HepG2 (cell line): ENCODE data around the gene CPT1B. TPM values are rescaled to one million over a fixed set of nuclear protein-coding genes. Genes with fewer than 3 reads are reported as not detected.
"Not testable (repeated sequence)": the region's sequence is repeated elsewhere in the genome, so short reads cannot be mapped to it uniquely, and the experiment has no call there.

Experiments
- ATAC-seq: fragments of 200-7000 bp; cut with Tn5 transposase; 3 replicates; pipeline ENCODE4 v1.9.1; 2020; ENCODE audit warnings: mild to moderate bottlenecking, moderate library complexity
- BruUV-seq: library from RNA; stranded (reverse); fragments of 400-500 nt; replicated peaks from 2 replicates; lab custom pipeline; 2021; lab: Mats Ljungman, UMichigan
- CTCF ChIA-PET: fragments of 300-600 bp; formaldehyde crosslinking; extraction: SDS; loops from one replicate; lab custom pipeline; 2021; ENCODE audit warnings: low total read pairs, inconsistent platforms, low intra/inter-chr PET ratio; lab: Yijun Ruan, JAX
- POLR2A ChIA-PET: fragments of 350-600 bp; sonication (Branson Sonifier 250); formaldehyde crosslinking; loops from one replicate; lab custom pipeline; 2020; ENCODE audit warnings: antibody characterized with exemption, inconsistent platforms; lab: Yijun Ruan, JAX
- DNase-seq: peaks from one replicate; pipeline ENCODE4 v3.0.0-alpha.2; 2015; ENCODE audit warnings: low spot score
- FAIRE-seq: peaks from 3 replicates; lab custom pipeline; 2011; peaks lifted over from hg19 to GRCh38; lab: Jason Lieb, UNC
- H2AFZ ChIP-seq: one replicate; pipeline ENCODE4 v1.6.1; 2011; ENCODE audit warnings: low read length, inconsistent platforms
- H3K27ac ChIP-seq: fragments of 300-600 bp; 3 replicates; pipeline ENCODE4 v1.8.0; 2011; ENCODE audit warnings: mixed run types, mild to moderate bottlenecking, mixed read lengths, low read length, inconsistent platforms; ENCODE audit not compliant: insufficient read depth; ENCODE audit errors: extremely low read length
- H3K27me3 ChIP-seq, 2 experiments: fragments of 200-600 bp in 1 of 2; 2 replicates in 1 of 2; 3 replicates in 1 of 2; pipeline versions ENCODE4 v1.6.0 to v1.8.0; 2011; ENCODE audit warnings: low read length in 2 of 2, mild to moderate bottlenecking in 2 of 2, moderate library complexity in 2 of 2, inconsistent platforms in 1 of 2; ENCODE audit not compliant: insufficient read depth in 2 of 2, control insufficient read depth in 1 of 2
- H3K36me3 ChIP-seq, 2 experiments: fragments of 200-600 bp in 1 of 2; replicated peaks in 1 of 2; 2 replicates in 1 of 2; 3 replicates in 1 of 2; pipeline versions ENCODE4 v1.5.1 to v1.8.0; 2011; ENCODE audit warnings: low read length in 2 of 2, inconsistent platforms in 1 of 2; ENCODE audit not compliant: insufficient read depth in 2 of 2, control insufficient read depth in 1 of 2
- H3K4me1 ChIP-seq: 2 replicates; pipeline ENCODE4 v1.5.1; 2012; ENCODE audit warnings: low read length, inconsistent platforms; ENCODE audit not compliant: insufficient read depth
- H3K4me2 ChIP-seq: 2 replicates; pipeline ENCODE4 v1.6.0; 2011; ENCODE audit warnings: low read depth, low read length, inconsistent platforms
- H3K4me3 ChIP-seq, 3 experiments: fragments of 200-600 bp in 1 of 3; sonication (generic), shearing (Covaris generic) in 1 of 3; replicated peaks in 1 of 3; 2 replicates each; pipeline ENCODE4 v1.5.1; 2011 to 2016; ENCODE audit warnings: low read length in 3 of 3, inconsistent platforms in 2 of 3, low read depth in 2 of 3, mild to moderate bottlenecking in 2 of 3, control low read depth in 1 of 3, mixed read lengths in 1 of 3; ENCODE audit not compliant: insufficient read depth in 1 of 3
- H3K79me2 ChIP-seq: one replicate; pipeline ENCODE4 v1.6.1; 2011; ENCODE audit warnings: low read length, inconsistent platforms; ENCODE audit not compliant: insufficient read depth
- H3K9ac ChIP-seq: 2 replicates; pipeline ENCODE4 v1.6.0; 2011; ENCODE audit warnings: mild to moderate bottlenecking, low read depth, low read length, inconsistent platforms; ENCODE audit not compliant: insufficient read depth
- H3K9me3 ChIP-seq: 2 replicates; pipeline ENCODE4 v1.5.1; 2012; ENCODE audit warnings: mild to moderate bottlenecking, low read length
- H4K20me1 ChIP-seq: 2 replicates; pipeline ENCODE4 v1.6.0; 2011; ENCODE audit warnings: inconsistent platforms, mild to moderate bottlenecking, low read length, moderate library complexity; ENCODE audit not compliant: insufficient read depth
- SETDB1 ChIP-seq: sonication (generic); formaldehyde crosslinking; IDR thresholded peaks from 2 replicates; pipeline ENCODE4 v1.5.1; 2020; ENCODE audit warnings: missing genetic modification reagents, mild to moderate bottlenecking, borderline replicate concordance
- ZXDC ChIP-seq: sonication (generic); formaldehyde crosslinking; IDR thresholded peaks from 2 replicates; pipeline ENCODE4 v1.5.0; 2020; ENCODE audit warnings: mild to moderate bottlenecking, missing genetic modification reagents
- WGBS: methylation state at CpG from one replicate; pipeline ENCODE4 v1.1.6; 2017; ENCODE audit warnings: low lambda C conversion rate; 5-methylcytosine and 5-hydroxymethylcytosine counted together
- in situ Hi-C: cut with HindIII; loops from 2 replicates; pipeline ENCODE4 v1.10.0; 2017; ENCODE audit warnings: low pct_unique_long_range_greater_than_20kb; ENCODE audit not compliant: extremely low pct_ligation_motif_present
- intact Hi-C: fragments of 100-400 bp; cut with micrococcal nuclease; formaldehyde crosslinking; loops from one replicate; pipeline ENCODE4 v1.10.0; 2022; ENCODE audit not compliant: unreplicated experiment
- polyA plus RNA-seq, 8 experiments: library from polyadenylated mRNA; depleted of rRNA in 3 of 8; stranded (reverse) in 7 of 8; unstranded in 1 of 8; fragments of >200 nt; fragmentation: Illumina TruSeq in 4 of 8; extraction: Trizol in 4 of 8; gene quantifications; 2 replicates each; pipeline versions ENCODE4 v1.2.1 to v1.2.3, GENCODE V29; 2011 to 2016; ENCODE audit warnings: low read depth in 4 of 8, missing spikeins in 1 of 8, mixed read lengths in 1 of 8; ENCODE audit not compliant: insufficient read depth in 1 of 8
- total RNA-seq, 5 experiments: library from RNA; depleted of rRNA; stranded (reverse); fragments of >200 nt; fragmentation: Illumina TruSeq; extraction: Trizol; gene quantifications; 2 replicates each; pipeline ENCODE4 v1.2.3, GENCODE V29; 2016; ENCODE audit warnings: low read depth in 1 of 5

Gene CPT1B
- total and polyA plus RNA-seq, 2 of the 13 experiments (the other 11 are each of a cell fraction or from before 2014, with no cell fraction given) = 9.2 to 19.5 TPM

DNA sequence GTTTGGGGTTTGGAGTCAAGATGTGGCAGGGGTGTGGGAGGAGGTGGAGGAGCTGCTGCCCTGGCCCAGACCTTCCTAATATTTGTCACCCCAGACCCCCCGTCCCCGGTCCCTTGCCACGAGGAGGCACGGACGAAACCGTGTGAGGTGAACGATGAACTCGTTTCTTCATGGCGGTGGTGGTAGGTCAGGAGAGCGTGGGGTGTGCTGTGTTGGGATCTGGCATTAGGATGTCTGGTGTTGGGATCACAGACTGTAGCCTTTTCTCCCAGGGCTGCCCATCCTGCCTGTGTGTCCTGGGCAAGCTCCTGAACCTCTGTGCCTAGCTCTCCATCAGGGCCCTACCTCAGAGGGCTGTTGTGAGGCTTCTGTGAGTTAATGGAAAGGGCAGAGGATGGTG is 30.8 kb upstream of the CPT1B start (continued):
- TF ChIP-seq ZXDC (no peak), SETDB1 (CRISPR knock-in tag) (no peak)
- TF ChIP-seq, all 625 proteins: peak for 0

GRCh38 chr22:50608058-50608840 is 30.0 kb upstream of the CPT1B start:
- POLR2A ChIA-PET = interaction anchor here (1.8 kb wide), 1 partner anchor 25 kb away, joined by 4 read pairs; the partner anchor contains the start of gene CHKB
- H3K79me2 ChIP-seq, intact Hi-C loops, H3K9ac ChIP-seq, H3K4me2 ChIP-seq, H3K27ac ChIP-seq, H3K27me3 ChIP-seq, DNase-seq, H3K4me3 ChIP-seq, in situ Hi-C loops, FAIRE-seq, H3K9me3 ChIP-seq, CTCF ChIA-PET, H3K36me3 ChIP-seq, H3K4me1 ChIP-seq, H2AFZ ChIP-seq, BruUV-seq, ATAC-seq, H4K20me1 ChIP-seq: not testable (repeated sequence)
- 72% methylated on average over 39 of the region's 39 CpGs for WGBS
